Measurements from ENCODE around the gene COL5A3. TPM values are rescaled to one million over a fixed set of nuclear protein-coding genes. Genes with fewer than 3 reads are reported as not detected.

COL5A3 gene
- total RNA-seq, 2 donors from 2014 or later: 6.8 to 7.2 TPM

GRCh38 chr19:9941671-9942070, 68.6 kb downstream of the COL5A3 start:
- Histone ChIP-seq H3K36me3 (no peaks in the 10 kb centered on the region), H3K27me3 (no peaks in the 10 kb centered on the region)
- TF ChIP-seq CTCF (IDR thresholded peaks at IDR 0.05): no peak

DNA sequence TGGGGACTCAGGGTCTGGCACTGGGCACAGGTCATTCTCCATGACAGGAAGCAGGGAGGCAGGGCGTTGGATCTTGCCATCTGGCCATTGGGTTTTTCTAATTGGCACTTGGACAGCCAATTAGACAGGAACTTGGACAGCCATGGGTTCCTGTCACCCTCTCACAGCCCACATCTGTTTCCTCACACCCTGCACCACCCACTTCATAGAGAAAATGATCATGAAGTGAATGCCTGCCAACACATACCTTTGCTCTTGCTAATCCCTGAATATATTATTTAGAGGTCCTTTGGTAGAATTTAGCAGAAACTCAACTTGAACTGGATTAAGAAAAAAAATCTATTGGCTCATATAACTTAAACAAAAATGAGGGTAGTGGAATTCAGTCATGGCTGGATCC, 69.1 kb downstream of the COL5A3 start:
- TF ChIP-seq CTCF (IDR thresholded peaks at IDR 0.05): no peak
- Histone ChIP-seq H3K27me3 (no peaks in the 10 kb centered on the region), H3K4me1 (peaks cover 0 to 10% of the 10 kb centered on the region in 2 donors), H3K9me3 (peaks cover 0 to 11% of the 10 kb centered on the region in 2 donors), H3K4me3 (no peak overlapping the region), H3K36me3 (no peaks in the 10 kb centered on the region), H3K27ac (no peak overlapping the region)
- no peak for DNase-seq (ENCODE audit: low spot score)

More at GRCh38 chr19:9941671-9942070, 68.6 kb downstream of the COL5A3 start:
- Histone ChIP-seq H3K27ac (no peak overlapping the region), H3K4me1 (peaks cover 0 to 7% of the 10 kb centered on the region in 2 donors), H3K4me3 (no peak overlapping the region), H3K9me3 (peaks cover 0 to 11% of the 10 kb centered on the region in 2 donors)
- no peak for DNase-seq (ENCODE audit: low spot score)

- H3K27me3 ChIP-seq: peaks cover 2 to 3% of the 10 kb centered on the region in 2 donors
- peaks cover 0 to 10% of the 10 kb centered on the region in 2 donors for H3K4me1 ChIP-seq
- H3K27ac ChIP-seq: no peak overlapping the region
- TF ChIP-seq CTCF (IDR thresholded peaks at IDR 0.05): no peak
- no peak overlapping the region for H3K4me3 ChIP-seq
- H3K9me3 ChIP-seq: peaks cover 0 to 11% of the 10 kb centered on the region in 2 donors
- H3K36me3 ChIP-seq: no peaks in the 10 kb centered on the region
- DNase-seq (ENCODE audit: low spot score): no peak
Observed at GRCh38 chr19:9940778-9941177, 69.5 kb downstream of the COL5A3 start.

- H3K36me3 ChIP-seq: no peaks in the 10 kb centered on the region
- H3K4me1 ChIP-seq: peaks cover 0 to 24% of the 10 kb centered on the region in 2 donors
- no peak overlapping the region for H3K27ac ChIP-seq
- H3K4me3 ChIP-seq: no peak overlapping the region
- H3K27me3 ChIP-seq: peaks cover 5 to 8% of the 10 kb centered on the region in 2 donors
- no peak for DNase-seq (ENCODE audit: low spot score)
- peaks cover 0 to 11% of the 10 kb centered on the region in 2 donors for H3K9me3 ChIP-seq
- no peak for TF ChIP-seq CTCF (IDR thresholded peaks at IDR 0.05)
Observed at GRCh38 chr19:9939301-9939913, 70.9 kb downstream of the COL5A3 start.

DNA sequence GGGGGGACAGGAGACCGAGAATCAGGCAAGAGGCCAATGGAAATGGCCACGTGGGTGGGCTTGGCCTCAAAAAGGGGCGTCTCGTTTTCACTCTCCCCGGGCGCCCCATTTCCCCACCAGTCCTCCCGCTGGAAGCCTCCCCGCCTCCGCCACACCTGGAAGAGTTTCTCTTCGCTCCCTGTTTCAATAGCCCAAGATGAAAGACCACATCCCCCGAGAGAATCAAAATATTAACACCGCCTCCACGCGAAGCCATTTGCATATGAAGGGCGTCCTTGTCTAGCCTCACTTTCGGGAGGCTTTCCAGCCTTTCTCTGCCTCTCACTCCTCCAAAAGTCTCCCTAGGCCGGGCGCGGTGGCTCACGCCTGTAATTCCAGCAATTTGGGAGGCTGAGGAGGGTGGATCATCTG, 73.3 kb downstream of the COL5A3 start:
- Histone ChIP-seq H3K27me3 (peaks cover 5 to 12% of the 10 kb centered on the region in 2 donors), H3K4me3 (peak overlapping the region in 1 of 2 donors; percentile 47)

More for the DNA sequence above, 73.3 kb downstream of the COL5A3 start:
- DNase-seq (ENCODE audit: low spot score): no peak
- peaks cover 0 to 27% of the 10 kb centered on the region in 2 donors for H3K4me1 ChIP-seq
- peaks cover 0 to 5% of the 10 kb centered on the region in 2 donors for H3K9me3 ChIP-seq
- H3K27ac ChIP-seq: no peak overlapping the region
- no peaks in the 10 kb centered on the region for H3K36me3 ChIP-seq
- TF ChIP-seq CTCF (IDR thresholded peaks at IDR 0.05): no peak
